Choroid plexus epithelial cell (primary cell): ENCODE measurements around the gene SLC6A9.
A peak's percentile ranks its signal among the peaks of the same experiment; 100 is the strongest.

Source experiments
- DNase-seq: peaks from one replicate; pipeline ENCODE4 v3.0.0-alpha.2; 2010; ENCODE audit warnings: low read depth
- H3K4me3 ChIP-seq: 2 replicates; pipeline ENCODE4 v1.5.1; 2011; ENCODE audit warnings: low read depth, mild to moderate bottlenecking, control low read depth, low read length, moderate library complexity
- TF ChIP-seq, protein P1 (sequence below): conservative IDR thresholded peaks from 2 replicates; pipeline ENCODE4 v1.5.1; 2011; ENCODE audit warnings: low read depth, mild to moderate bottlenecking, control low read depth, inconsistent platforms, low read length, moderate library complexity

Gene SLC6A9

DNA sequence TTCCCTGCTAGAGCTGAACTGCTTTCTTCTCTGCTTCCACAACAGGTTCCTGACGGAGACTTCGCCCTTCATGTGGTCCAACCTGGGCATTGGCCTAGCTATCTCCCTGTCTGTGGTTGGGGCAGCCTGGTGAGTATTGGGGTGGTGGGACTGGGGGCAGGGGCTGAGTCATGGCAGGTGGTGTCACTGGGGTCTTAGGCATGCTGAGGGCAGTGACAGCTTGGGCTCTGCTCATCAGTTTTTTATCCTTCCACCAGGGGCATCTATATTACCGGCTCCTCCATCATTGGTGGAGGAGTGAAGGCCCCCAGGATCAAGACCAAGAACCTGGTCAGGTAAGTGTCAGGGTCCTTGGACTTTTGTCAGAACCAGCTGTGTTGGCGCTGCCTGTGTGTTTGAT lies 55.2 kb downstream of the SLC6A9 start:
- TF ChIP-seq, protein P1, sequence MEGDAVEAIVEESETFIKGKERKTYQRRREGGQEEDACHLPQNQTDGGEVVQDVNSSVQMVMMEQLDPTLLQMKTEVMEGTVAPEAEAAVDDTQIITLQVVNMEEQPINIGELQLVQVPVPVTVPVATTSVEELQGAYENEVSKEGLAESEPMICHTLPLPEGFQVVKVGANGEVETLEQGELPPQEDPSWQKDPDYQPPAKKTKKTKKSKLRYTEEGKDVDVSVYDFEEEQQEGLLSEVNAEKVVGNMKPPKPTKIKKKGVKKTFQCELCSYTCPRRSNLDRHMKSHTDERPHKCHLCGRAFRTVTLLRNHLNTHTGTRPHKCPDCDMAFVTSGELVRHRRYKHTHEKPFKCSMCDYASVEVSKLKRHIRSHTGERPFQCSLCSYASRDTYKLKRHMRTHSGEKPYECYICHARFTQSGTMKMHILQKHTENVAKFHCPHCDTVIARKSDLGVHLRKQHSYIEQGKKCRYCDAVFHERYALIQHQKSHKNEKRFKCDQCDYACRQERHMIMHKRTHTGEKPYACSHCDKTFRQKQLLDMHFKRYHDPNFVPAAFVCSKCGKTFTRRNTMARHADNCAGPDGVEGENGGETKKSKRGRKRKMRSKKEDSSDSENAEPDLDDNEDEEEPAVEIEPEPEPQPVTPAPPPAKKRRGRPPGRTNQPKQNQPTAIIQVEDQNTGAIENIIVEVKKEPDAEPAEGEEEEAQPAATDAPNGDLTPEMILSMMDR: peak; percentile 19
- no peak for DNase-seq
- peak overlapping the region; percentile 97 for H3K4me3 ChIP-seq

GRCh38 chr1:43975249-43975961 lies 55.9 kb downstream of the SLC6A9 start:
- TF ChIP-seq, protein P1: no peak
- DNase-seq: peak; percentile 33
- H3K4me3 ChIP-seq: peak overlapping the region; percentile 97

GRCh38 chr1:43974443-43975248 lies 56.6 kb downstream of the SLC6A9 start, which contains the start of gene ATP6V0B:
ATP6V0B (plus strand) TSS chr1:43974960; CDS start chr1:43975041, 81 bp downstream.
- peak within 1 kb of the TSS; percentile 97 for H3K4me3 ChIP-seq

GRCh38 chr1:43973981-43974442 lies 57.2 kb downstream of the SLC6A9 start:
- peak overlapping the region; percentile 97 for H3K4me3 ChIP-seq
- TF ChIP-seq, protein P1: no peak
- DNase-seq: peak; percentile 22

More at GRCh38 chr1:43974443-43975248, 56.6 kb downstream of the SLC6A9 start, which contains the start of gene ATP6V0B:
- peak; percentile 95 for DNase-seq
- TF ChIP-seq, protein P1: no peak

DNA sequence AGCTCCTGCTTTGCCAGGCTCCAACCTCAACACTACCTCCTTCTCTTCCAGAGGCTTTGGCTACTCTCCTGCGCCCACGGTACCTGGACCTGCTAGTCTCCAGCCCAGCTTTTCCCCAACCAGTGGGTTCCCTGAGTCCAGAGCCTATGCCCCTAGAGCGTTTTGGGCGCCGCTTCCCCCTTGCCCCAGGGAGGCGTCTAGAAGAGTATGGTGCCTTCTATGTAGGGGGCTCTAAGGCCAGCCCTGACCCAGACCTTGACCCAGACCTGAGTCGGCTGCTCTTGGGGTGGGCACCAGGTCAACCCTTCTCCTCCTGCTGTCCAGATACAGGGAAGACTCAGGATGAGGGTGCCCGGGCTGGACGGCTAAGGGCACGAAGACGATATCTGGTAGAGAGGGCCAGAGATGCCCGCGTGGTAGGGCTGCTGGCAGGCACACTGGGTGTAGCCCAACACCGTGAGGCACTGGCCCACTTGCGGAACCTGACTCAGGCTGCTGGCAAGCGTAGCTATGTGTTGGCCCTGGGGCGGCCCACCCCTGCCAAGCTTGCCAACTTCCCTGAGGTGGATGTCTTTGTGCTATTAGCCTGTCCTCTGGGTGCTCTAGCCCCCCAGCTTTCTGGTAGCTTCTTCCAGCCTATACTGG lies 59.8 kb downstream of the SLC6A9 start:
- no peak for DNase-seq
- H3K4me3 ChIP-seq: no peak overlapping the region
- TF ChIP-seq, protein P1: no peak

DNA sequence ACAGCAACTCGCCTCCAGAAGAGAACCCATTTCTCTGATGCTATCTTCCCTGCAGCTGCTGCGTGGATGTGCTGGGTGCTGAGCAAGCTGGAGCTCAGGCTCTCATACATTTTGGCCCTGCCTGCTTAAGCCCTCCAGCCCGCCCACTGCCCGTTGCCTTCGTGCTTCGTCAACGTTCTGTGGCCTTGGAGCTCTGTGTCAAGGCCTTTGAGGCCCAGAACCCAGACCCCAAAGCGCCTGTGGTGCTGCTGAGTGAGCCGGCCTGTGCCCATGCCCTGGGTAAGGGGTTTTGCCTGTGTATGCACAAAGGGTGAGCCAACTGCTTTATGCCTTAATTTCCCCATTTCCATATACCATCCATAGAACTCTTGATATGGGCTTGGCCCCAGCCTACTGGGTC lies 60.4 kb downstream of the SLC6A9 start:
- DNase-seq: no peak
- no peak overlapping the region for H3K4me3 ChIP-seq
- TF ChIP-seq, protein P1: no peak
